GM18868 (cell line): ENCODE results near the gene KRT6A.

Source experiments
- ATAC-seq: cut with Tn5 transposase; IDR thresholded peaks from one replicate; pipeline ENCODE4 v1.9.1; 2021; ENCODE audit warnings: mild to moderate bottlenecking, moderate library complexity; ENCODE audit not compliant: unreplicated experiment

KRT6A gene

GRCh38 chr12:52493172-52493571 is at the start of gene KRT6A:
Gene KRT6A, minus strand, starts transcription at chr12:52493257. Its CDS starts 69 bp downstream, at chr12:52493188.
- no peak for ATAC-seq

DNA sequence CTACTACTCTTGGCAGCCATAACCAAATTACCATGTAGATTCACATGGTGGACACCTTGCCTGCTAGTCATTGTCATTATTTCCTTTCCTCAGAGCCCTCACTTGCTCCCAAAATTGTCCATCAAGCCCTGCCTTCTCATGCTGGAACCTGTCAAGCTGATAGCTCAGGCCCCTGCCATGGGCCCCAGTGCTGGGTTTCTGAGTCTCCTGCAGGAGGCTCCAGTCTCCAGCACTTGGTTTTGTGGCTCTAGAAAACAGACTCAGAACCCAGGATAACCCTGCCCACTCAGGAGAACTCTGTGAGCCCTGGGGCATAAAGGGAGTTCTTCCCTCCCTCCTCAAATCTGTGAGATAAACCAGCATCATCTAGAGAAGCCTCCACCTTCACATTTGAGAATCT is 49.1 kb upstream of the KRT6A start:
- no peak for ATAC-seq

DNA sequence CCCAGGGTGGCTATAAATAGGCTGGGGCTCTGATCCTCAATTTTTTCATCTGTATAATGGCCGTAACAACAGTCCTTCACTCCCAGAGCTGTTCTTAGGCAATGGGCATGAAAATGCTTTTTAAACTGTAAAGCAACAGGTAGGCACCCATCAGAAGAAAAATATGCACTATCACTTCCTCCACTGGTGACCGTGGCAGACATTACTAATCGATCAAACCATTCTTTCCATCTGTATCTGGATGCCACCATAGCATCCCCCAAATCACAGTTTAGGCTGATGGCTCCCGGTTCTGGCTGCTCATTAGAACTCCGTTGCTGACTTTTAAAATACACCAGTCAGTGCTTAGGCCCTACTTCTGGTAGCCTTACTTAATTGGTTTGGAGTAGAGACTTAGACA is 48.7 kb upstream of the KRT6A start:
- ATAC-seq, result no peak

- ATAC-seq, result no peak
Observed at GRCh38 chr12:52540531-52540930, 47.5 kb upstream of the KRT6A start.

DNA sequence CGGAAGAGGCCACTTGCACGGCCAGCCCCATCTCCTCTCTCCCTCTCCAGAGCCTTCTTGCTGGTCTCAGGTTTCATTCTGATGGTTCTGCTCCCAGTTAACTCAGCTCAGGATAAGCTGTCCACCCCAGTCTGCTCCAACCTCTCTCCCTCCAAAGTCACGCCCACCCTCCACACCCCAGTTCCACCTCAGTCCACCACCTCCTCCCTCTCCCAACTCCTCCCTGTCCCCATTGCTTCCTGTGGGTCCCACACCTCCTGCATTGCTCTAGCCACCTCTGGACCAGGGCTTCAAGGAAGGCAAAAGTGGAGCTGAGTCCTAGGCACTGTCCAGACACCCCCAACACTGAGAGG is 46.7 kb upstream of the KRT6A start:
- ATAC-seq, result no peak

- no peak for ATAC-seq
Observed at GRCh38 chr12:52539083-52539820, 46.2 kb upstream of the KRT6A start.

DNA sequence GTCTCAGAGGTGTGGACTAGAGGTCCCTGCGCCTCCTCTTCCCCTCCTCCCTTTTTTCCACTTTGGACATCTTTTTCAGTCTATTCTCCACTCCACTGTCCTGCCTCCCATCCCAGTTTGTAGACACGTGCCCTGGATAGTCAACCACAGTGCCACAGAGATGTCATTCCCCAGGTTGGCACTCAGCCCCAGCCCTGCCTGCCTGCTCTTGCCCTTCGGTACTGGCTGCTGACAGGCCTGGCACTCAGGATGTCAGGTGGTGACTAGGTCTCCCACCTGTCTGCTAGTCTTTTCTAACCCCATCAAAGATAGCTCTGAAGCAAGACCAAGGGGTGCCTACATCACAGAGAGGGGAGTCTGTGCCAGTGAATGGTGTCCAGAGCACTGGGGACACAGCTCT is 44.0 kb upstream of the KRT6A start:
- ATAC-seq, result no peak

- ATAC-seq, result no peak
Observed at GRCh38 chr12:52535574-52535973, 42.5 kb upstream of the KRT6A start.

DNA sequence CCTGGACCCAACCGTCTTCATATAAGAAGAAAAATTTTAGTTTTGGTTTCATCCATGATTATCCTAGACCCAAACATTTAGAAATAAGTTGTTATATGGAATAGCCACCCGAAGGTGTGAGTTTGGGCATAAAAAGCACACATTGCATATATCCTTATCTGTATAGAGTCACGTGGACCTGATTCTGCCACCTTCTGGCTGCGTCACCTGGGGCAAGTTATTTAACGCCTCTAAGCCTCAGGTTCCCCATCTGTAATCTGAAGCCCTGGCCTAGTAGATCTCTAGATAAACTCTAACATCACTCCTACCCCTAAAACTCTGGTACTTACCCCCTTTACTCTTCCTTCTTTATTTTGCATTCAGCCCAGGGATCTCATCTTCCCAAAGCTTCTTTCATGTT is 41.4 kb upstream of the KRT6A start:
- no peak for ATAC-seq

GRCh38 chr12:52533686-52534470 is 40.8 kb upstream of the KRT6A start:
- ATAC-seq, result no peak

DNA sequence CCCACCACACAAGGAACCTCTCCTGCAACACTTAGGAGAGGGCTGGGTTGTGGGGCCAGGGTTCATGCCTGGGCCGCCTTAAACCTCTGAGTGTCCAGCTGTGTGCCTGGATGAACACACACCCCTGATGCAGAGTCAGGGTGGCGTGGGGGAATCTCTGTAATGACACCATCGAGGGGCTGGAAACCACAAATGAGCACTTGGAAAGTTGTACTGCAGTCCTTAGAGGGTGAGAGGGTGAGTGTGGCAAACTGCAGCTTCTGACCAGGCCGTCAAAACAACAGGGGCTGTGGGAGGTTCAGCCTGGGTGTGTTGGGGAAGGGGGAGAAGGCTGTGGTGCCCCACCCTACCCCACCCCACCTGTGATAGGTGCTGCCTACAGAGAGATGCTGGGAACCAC is 39.6 kb upstream of the KRT6A start:
- ATAC-seq, result no peak

DNA sequence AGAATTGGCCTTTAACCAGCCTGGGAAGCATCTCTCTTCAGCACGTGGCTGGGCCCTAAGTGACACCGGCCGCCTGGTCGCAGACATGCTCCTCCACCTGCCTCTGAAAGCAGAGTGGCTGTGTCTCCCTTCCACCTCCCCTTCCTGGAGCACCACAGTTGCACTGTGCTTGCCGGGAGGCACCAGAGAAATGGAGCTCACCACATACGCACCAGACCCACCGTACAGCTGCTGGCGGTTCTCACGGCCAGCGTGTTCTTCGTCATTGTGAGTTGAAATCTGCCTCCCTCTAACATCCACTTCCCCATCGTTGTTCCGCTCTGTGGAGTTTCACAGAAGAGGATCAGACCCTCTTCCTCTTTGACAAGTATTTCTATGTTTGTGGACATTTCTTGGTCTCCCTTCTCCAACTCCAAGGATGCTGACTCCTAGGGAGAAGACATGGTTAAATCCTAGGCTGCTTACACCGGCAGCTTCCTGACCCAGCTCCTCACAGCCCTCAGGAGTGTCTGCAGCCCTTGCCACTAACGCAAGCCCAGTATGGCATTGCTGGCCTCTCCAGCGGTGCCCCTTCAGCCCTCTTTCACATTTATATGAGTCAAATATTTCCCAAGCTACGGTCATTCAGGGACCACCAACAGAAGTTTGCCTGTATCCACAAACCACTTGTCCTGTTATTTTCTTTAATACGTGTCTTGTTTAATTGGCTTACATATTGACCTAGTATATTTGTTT is 38.7 kb upstream of the KRT6A start:
- ATAC-seq, result no peak

GRCh38 chr12:52530905-52531304 is 37.8 kb upstream of the KRT6A start:
- no peak for ATAC-seq

- no peak for ATAC-seq
Observed at GRCh38 chr12:52530366-52530765, 37.3 kb upstream of the KRT6A start.

GRCh38 chr12:52529846-52530245 is 36.8 kb upstream of the KRT6A start:
- no peak for ATAC-seq

- ATAC-seq, result no peak
Observed at GRCh38 chr12:52529417-52529816, 36.4 kb upstream of the KRT6A start.

DNA sequence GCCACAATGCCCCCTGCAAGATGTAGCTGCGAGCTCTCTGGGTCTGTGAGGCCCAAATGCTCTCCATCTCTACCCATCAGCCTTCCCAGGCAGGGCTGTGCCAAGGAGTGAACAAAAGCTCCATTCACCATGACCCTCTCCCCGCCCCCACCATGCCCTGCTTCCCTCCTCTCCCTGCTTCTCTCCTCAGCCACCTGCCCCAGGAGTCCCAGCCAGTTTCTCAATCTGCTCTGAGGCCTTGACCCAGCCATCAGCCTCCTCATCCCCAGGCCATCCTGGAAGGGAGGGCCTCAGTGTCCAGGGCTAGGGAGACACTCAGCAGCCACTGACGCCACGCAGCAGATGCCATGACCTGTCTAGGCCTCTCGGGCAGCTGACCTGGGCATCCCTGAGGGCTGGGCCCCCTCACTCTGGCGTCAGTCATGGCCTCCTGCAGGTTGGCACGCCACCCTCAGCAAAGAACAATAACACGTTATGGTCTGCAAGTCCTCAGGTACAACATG is 35.6 kb upstream of the KRT6A start:
- no peak for ATAC-seq

GRCh38 chr12:52527121-52527800 is 34.2 kb upstream of the KRT6A start:
- no peak for ATAC-seq

DNA sequence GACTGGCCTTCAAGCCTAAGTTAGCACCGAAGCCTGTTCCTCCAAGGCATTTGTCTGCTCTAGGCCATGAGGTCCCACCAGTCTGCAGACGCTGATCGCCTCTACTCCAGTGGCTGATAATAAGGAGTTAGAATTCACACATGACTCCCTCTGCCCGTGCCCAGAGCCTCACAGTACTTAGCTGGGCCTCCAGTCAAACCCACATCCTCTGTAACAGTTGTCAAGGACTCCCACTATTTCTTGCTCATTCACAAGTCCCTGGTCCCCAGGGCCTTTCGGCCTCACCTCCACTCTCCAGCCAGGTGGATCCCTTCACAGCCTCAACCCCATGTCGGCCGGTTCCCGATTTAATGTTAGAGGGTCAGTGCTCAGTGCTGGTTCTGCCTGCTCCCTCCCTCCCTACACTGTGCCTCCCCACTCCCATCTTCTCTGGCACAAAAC is 33.5 kb upstream of the KRT6A start:
- no peak for ATAC-seq

GRCh38 chr12:52525661-52526499 is 32.8 kb upstream of the KRT6A start:
- ATAC-seq, result no peak
